Erythroblast (primary cell): ENCODE measurements around the gene COQ9.
A peak's percentile ranks its signal among the peaks of the same experiment; 100 is the strongest.
"Not testable (repeated sequence)": the region's sequence is repeated elsewhere in the genome, so short reads cannot be mapped to it uniquely, and the experiment has no call there.

Experiments
- DNase-seq, 2 experiments: peaks; one replicate each; lab custom pipeline; 2025; lab: John Stamatoyannopoulos, UW
- GATA1 ChIP-seq: IDR thresholded peaks from 2 replicates; pipeline ENCODE4 v1.6.1; 2011; ENCODE audit warnings: low read depth, mild to moderate bottlenecking, control low read depth, low read length, moderate library complexity
- POLR2A ChIP-seq: IDR thresholded peaks from 2 replicates; pipeline ENCODE4 v1.6.1; 2011; ENCODE audit warnings: mild to moderate bottlenecking, low read length

The COQ9 gene

DNA sequence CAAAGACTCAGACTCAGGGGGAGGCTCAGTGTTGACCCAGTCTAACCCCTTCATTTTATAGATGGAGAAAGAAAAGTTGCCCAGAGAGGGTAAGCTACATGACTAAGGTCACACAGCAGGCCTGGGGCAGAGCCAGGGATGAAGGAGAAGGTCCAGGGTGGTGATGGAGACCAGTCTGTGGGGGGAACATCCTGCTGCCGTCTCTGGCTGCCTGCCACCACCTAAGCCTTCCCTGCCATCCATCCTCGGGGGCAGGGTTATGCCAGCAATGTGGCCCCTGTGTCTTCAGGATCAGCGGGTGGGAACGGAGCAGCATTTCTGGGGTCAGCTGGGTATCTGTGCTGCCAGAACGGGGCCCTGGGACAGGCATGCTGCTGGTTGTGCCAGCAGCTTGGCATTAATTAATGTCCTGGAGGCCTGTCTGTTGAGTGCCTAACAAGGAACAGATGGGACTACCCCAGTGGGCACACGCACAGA is 33.5 kb downstream of the COQ9 start:
- TF ChIP-seq POLR2A (no peak), GATA1 (no peak)
- no peak for DNase-seq

DNA sequence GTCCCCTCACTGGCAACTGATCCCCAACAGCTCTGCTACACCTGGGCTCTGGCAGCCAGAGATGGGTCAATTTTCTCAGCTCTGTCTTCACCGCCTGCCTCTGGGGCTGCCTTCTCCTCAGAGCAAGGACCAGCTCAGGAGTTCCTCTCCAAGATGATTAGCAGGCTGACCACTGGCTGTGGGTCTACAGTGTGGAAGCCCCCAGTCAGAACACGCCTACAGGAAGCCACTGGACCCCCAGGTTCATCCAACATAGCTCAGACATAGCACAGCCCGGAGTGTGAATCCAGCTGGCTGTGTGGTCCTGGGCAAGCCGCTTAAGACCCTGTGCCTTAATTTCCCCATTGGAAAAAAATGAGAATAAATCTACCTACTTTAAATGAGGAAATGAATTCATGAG is 34.1 kb downstream of the COQ9 start:
- TF ChIP-seq GATA1 (no peak), POLR2A (no peak)
- DNase-seq = no peak

DNA sequence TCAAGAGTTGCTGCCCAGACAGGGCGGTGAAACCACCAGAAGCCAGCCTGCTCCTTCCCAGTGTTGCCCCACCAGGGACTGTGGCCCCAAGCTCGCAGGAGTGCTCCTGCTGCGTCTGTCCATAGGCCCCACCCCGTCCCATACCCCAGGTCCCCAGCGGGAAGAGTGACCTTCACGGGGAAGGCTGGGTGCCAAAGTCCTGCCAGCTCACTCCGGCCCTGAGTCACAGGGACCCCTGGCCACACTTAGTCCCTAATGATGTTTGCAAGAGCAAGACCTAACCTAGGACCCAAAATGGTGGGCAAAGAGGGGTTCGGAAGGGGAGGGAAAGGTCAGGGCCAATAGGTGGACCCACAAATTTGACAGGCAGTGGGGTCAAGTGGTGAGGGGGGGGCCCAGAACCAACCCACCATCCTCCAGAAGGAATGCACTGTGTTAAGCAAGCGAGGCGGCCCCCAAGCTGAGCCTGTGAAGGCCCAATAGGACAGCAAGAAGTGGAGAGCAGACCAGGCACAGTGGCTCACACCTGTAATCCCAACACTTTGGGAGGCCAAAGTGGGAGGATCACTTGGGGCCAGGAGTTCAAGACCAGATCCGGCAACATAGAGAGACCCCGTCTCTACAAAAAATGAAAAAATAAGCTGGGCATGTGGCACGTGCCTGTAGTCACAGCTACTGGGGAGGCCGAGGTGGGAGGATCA is 35.7 kb downstream of the COQ9 start:
- DNase-seq = no peak
- no peak for TF ChIP-seq GATA1

DNA sequence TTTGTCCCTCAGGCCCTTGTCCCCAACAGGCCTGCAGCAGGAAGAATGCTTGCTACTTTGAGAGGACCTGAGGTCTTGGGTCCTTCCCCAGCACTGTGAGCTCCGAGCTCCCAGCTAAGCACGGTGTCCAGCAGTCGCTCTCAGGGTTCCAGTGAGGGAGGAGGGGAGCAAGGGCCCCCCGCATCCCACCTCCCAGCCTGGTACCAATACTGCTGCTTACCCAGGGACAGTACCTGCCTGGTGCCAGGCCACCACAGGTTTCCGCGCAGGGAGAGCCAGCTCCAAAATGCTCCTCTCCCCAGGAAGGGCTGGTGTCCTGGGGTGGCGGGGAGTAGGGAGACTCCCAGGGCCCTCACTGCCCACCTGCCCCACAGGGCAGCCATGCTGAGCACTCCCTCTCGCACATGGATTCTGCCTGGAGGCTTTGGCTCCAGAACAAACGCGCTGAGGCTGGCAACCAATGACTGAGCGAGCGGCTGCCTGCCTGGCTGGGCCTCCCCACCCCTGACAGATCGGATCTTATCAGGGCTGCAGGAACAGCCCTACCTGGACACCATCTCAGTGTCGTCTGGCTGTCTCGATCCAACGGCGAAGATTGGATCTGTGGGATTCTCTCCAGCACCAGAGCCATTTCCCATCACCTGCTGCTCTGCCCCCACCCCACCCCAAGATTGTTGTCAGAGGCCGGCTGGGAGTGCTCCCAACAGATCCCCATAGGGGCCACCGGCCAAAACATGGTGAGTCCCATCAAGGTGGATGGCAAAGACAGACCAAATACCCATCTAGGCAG is 36.6 kb downstream of the COQ9 start:
- TF ChIP-seq POLR2A (no peak), GATA1 (no peak)
- no peak for DNase-seq

DNA sequence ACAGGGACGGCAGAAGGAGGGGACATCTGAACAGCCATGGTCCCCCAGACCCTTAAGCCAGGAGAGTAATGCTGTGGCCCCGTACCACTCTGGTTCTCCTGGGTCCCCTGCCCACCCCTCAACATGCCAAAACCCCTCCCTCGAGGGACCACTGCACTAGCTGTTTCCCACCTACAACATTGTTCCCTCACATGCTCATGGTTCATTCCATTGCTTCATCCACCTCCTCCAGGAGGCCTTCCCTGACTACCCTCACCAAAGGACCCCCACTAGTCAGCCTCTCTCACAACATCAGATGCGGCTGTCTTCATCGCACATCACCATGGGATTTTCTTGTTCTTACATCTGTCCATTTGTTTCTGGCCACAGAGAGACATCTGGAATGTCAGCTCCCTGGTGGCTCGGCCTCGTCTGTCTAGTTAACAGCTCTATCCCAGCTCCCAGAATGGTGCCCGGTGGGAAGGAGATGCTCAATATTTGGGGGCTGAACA is 37.3 kb downstream of the COQ9 start:
- TF ChIP-seq POLR2A = no peak
- DNase-seq = no peak

DNA sequence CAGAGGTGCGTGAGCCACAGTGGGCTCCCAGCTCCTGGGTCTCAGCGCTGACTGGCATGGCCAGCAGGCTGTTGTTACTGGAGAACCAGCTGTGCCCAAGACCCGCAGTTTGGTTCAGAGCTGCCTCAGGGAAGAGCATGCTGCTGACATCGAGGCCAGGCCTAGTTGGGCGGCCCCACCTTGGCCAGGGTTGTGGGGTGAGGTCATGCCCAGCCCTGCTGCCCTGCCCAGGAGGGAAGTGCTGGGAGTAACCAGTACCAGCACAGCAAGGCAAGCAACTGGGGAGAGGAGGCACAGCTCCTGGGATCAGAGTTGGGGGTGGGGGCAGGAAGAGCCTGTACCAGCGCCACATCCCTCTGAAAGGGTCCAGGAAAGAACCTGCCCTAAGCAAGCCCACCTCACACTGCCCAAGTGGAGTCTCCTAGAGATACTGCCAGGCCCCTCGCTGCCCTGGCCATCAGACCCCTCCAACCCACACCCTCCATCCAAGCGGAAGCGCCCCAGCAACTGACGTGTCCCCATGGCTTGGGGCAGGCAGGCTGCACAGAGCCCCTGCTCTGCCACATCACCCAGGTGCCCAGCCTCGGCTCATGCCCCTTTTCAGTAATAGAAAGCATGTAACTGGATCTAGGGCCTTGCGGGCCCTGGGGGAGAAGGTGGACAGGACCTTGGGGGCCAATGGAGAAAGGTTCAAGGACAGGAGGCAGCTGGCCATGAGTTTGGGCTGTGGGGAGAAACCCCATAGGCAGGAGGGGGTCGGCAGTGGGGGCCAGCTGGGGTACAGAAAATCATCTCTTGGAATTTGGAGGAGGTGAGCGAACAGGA is 38.0 kb downstream of the COQ9 start:
- DNase-seq = no peak
- TF ChIP-seq GATA1 (no peak), POLR2A (no peak)

DNA sequence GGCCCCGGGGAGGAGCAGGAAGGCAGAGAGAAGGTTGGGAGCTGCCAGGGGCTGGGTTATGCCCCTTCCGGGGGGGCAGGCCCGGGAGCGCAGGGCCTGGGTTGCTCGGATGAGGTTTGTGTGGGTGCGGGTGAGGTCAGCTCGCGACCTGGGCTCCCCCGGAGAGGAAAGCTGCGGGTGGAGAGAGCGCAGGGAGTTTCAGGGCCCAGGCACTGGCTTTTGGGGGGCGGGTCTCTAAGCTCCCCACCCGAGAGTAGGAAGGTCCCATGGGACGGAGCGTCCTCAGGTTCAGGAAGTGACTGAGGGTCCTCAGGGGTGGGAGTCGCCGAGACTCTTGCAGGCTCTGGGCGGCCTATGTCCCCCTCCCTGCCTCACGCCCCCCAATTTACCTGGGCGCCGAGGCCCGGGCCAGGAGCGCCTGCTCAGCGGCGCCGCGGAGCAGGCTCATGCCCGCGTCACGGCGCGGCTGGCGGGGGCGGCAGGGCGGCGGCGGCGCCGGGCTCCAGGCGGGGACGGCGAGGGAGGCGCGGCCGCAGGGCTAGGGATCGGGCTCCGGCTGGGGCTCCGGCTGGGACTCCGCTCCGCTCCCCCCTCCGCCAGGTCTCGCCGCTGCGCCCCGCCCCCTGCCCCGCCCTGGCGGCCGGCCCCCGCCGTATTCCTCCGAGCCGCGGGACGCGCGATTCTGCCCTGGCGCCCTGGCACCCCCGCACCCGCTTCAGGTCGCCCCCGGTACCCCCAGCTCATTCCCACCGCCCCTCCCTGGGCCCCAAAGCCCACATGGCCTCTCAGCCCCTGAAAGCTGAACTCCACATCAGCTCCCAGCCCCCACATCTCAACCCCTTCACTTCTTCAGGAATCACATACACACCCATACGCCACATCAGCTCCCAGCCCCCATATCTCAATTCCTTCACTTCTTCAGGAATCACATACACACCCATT is 38.9 kb downstream of the COQ9 start, which contains the start of gene DOK4:
DOK4 (minus strand) TSS at position 578 of the 942 bp plus-strand sequence. CDS start 6,986 bp downstream, outside the sequence.
- DNase-seq = peak; percentile 77 to 89
- TF ChIP-seq GATA1 = no peak
- no peak for TF ChIP-seq POLR2A

DNA sequence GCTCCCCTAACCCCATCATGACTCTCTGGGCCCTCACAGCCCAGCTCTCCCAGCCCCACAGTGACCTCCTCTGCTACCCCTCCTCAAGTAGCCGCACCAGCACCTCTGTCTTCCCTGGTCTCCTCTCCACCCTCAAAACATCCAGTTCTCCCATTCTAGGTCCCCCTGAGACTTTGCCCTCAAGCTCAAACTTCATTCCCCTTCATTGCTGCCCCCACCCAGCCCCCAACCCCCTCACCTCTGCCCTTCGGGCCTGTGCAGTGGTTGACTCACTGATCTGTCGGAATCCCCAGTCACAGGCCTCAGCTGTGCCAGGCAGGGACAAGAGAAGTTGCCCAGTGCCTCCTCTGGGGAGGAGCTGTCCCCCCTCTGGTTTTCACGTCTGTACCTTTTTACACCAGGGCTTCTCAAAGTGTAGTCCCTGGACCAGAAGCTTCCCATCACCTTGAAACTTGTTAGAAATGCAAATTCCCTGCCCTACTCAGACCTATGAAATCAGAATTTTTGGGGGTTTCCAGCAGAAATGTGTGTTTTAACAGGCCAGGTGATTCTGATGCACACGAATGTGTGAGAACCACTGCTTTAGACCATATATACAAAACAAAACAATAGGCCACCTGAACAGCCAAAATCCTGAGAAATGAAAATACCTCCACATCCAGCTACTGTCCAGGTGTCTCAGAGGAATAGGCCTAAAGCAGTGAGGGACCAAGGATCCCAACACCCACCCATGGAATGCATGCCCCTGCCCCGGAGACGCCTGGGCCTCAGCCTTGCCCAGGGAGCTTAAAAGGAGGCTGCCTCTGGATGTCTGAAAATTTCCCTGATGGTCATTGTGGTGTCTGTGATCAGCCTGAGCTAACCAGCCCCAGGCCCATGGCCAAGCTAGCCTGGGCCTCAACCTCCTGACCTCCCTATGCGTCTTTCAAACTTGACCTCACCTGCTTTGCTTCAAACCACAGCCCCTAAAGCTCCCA is 39.9 kb downstream of the COQ9 start:
- DNase-seq = no peak
- TF ChIP-seq POLR2A = no peak

DNA sequence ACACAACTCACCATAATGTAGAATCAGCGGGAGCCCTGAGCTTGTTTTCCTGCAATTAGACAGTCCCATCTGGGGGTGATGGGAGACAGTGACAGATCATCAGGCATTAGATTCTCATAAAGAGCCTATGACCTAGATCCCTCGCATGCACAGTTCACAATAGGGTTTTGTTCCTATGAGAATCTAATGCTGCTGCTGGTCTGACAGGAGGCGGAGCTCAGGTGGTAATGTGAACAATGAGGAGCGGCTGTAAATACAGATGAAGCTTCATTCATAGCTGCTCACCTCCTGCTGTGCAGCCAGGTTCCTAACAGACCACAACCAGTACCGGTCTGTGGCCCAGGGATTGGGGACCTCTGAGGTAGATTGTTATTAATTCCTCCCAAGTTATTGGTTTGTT is 42.0 kb downstream of the COQ9 start:
- DNase-seq = no peak
- TF ChIP-seq POLR2A = no peak
- TF ChIP-seq GATA1 = no peak

DNA sequence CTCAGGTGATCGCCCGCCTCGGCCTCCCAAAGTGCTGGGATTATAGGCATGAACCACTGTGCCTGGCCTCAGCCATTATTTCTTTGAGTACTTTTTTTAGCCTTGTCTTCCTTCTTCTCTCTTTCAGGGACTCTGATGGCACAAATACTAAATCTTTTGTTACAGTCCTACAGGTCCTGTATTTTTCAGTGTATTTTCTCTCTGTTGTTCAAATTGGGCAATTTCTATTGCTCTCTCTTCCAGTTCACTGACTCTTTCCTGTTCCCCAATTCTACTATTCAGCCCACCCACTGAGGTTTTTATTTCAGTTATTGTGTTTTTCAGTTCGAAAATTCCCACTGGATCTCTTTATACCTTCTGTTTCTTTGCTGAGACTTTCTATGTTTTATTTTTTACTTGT is 46.5 kb downstream of the COQ9 start:
- DNase-seq = no peak
- no peak for TF ChIP-seq POLR2A
- TF ChIP-seq GATA1 = no peak

DNA sequence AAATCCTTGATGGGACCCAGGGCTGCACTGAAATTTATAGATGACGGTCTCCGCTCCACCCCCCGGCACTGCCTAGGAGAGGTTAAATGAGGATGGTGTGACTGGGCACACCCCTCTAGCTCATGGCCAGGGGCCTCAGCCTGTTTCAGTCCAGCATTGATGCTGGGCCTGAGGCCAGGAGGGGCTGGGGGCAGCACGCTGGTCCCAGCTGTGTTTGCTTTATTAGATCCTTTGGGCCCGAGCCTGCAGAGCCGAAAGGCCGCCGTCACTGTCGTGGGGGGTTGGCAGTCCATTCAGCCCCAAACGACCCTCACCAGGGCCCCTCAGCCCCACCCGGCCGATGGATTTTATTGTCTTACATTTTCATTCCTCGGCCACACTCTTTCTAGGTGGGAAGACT is 49.8 kb downstream of the COQ9 start:
- TF ChIP-seq POLR2A = no peak
- no peak for TF ChIP-seq GATA1
- no peak for DNase-seq

DNA sequence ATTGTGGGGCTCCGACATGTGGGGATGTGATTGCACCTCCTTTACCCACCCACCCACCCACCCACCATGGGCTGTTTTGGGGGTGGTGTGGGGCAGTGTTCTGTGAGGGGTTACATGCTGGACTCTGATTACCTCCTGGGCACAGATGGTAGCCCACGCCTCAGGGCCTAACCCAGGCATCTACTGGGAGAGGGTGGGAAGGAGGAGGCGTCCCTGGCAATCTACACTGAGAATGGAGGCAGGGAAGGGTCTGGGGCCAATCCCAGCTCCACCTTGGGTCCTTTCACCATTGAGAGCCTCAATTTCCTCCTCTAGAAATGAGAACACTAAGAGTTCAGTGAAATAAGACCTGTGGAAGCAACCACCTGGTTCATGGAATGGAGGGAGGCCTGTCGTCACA is 50.8 kb downstream of the COQ9 start:
- TF ChIP-seq POLR2A (no peak), GATA1 (no peak)
- DNase-seq = no peak

DNA sequence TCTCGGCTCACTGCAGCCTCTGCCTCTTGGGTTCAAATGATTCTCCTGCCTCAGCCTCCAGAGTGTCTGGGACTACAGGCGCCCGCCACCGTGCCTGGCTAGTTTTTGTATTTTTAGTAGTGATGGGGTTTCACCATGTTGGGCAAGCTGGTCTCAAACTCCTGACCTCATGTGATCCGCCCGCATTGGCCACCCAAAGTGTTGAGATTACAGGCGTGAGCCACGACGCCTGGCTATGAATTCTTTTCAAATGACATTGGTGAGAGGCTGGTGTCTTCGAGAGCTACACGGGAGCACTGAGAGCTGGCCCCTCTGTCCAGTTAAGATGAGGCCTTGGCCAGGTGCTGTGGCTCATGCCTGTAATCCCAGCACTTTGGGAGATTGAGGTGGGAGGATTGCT is 52.7 kb downstream of the COQ9 start:
- not testable (repeated sequence) for DNase-seq
